Sigmoid colon (tissue), 7 donors: ENCODE results near the gene MYOZ2. TPM values are rescaled to one million over a fixed set of nuclear protein-coding genes. Genes with fewer than 3 reads are reported as not detected.

Experiments
- DNase-seq: peaks from one replicate; pipeline ENCODE4 v3.0.0-alpha.2; 2019
- H3K27ac ChIP-seq, 4 donors: fragments of 200-600 bp; sonication (generic); one replicate each; pipeline ENCODE4 v1.5.1; 2016 to 2019; ENCODE audit warnings: mild to moderate bottlenecking in 1 of 4
- H3K27me3 ChIP-seq, 3 donors: fragments of 200-600 bp; sonication (generic); one replicate each; pipeline ENCODE4 v1.5.1; 2019; ENCODE audit warnings: mild to moderate bottlenecking in 1 of 3
- H3K36me3 ChIP-seq, 4 donors: fragments of 200-600 bp; sonication (generic); one replicate each; pipeline ENCODE4 v1.5.1; 2016 to 2019
- H3K4me1 ChIP-seq, 4 donors: fragments of 200-600 bp; sonication (generic); one replicate each; pipeline ENCODE4 v1.5.1; 2017 to 2019
- H3K4me3 ChIP-seq, 4 donors: fragments of 200-600 bp; sonication (generic); one replicate each; pipeline ENCODE4 v1.5.1; 2017 to 2019; ENCODE audit warnings: mild to moderate bottlenecking in 2 of 4, moderate library complexity in 1 of 4
- H3K9me3 ChIP-seq, 4 donors: fragments of 200-600 bp in 3 of 4; sonication (generic) in 3 of 4; one replicate each; pipeline versions ENCODE4 v1.5.1 to v1.6.1; 2013 to 2019
- CTCF ChIP-seq, 4 experiments: fragments of 450-650 bp in 3 of 4; fragments of 200-600 bp in 1 of 4; IDR thresholded peaks; one replicate each; pipeline ENCODE4 v1.5.1; 2016 to 2019; ENCODE audit warnings: antibody characterized with exemption in 4 of 4, mild to moderate bottlenecking in 3 of 4, moderate library complexity in 2 of 4
- EP300 ChIP-seq, 4 donors: sonication (generic); formaldehyde crosslinking; IDR thresholded peaks; one replicate each; pipeline ENCODE4 v1.6.1; 2017; ENCODE audit warnings: antibody characterized with exemption in 4 of 4
- POLR2A ChIP-seq, 2 donors: fragments of 450-650 bp; IDR thresholded peaks; one replicate each; pipeline ENCODE4 v1.6.1; 2016; ENCODE audit warnings: antibody characterized with exemption in 2 of 2, mild to moderate bottlenecking in 2 of 2, moderate library complexity in 2 of 2
- POLR2AphosphoS5 ChIP-seq, 4 donors: sonication (generic); formaldehyde crosslinking; IDR thresholded peaks; one replicate each; pipeline ENCODE4 v1.6.1; 2017; ENCODE audit warnings: antibody characterized with exemption in 4 of 4
- WGBS, 2 donors: extraction: QIAGEN DNeasy Blood & Tissue Kit; methylation state at CpG; one replicate each; pipeline ENCODE4 v1.1.7; 2013; 5-methylcytosine and 5-hydroxymethylcytosine counted together
- intact Hi-C: fragments of 100-400 bp; cut with DNase I; formaldehyde crosslinking; loops from one replicate; pipeline ENCODE4 v1.15.1; 2023
- polyA plus RNA-seq, 3 donors: library from polyadenylated mRNA; stranded (reverse); fragments of 200-250 nt; gene quantifications; one replicate each; pipeline ENCODE4 v1.2.3, GENCODE V29; 2013
- total RNA-seq, 4 donors: library from RNA; depleted of rRNA; stranded (reverse); fragments of >200 nt; gene quantifications; one replicate each; pipeline ENCODE4 v1.1.0, GENCODE V29; 2016
- donor health status: healthy with polysubstance abuse.
- donor health status: Bipolar disorder and iron deficiency.
- donor health status: healthy.

The MYOZ2 gene
- total and polyA plus RNA-seq, 7 donors = 0.28 to 1.4 (median 0.69) TPM

GRCh38 chr4:119131164-119131563 is 4.5 kb upstream of the MYOZ2 start:
- Histone ChIP-seq H3K4me3 (no peak overlapping the region), H3K27ac (no peak overlapping the region), H3K36me3 (no peaks in the 10 kb centered on the region), H3K27me3 (no peaks in the 10 kb centered on the region), H3K4me1 (peaks cover 0 to 9% (median 1%) of the 10 kb centered on the region in 4 donors), H3K9me3 (no peaks in the 10 kb centered on the region)
- no peak for TF ChIP-seq POLR2A (IDR thresholded peaks at IDR 0.05)
- no peak for TF ChIP-seq EP300 (IDR thresholded peaks at IDR 0.05)
- TF ChIP-seq POLR2AphosphoS5 (IDR thresholded peaks at IDR 0.05) = no peak
- no peak for TF ChIP-seq CTCF (IDR thresholded peaks at IDR 0.05)
- intact Hi-C loops = no loop called here
- no peak for DNase-seq
- WGBS, 2 donors = 56 to 84% methylated on average over 4 of the region's 4 CpGs

GRCh38 chr4:119132306-119132705 is 3.3 kb upstream of the MYOZ2 start:
- peak overlapping the region in 1 of 4 donors; percentile 49 for H3K27ac ChIP-seq
- intact Hi-C loops = no loop called here

GRCh38 chr4:119136546-119136945 is 914 bp downstream of the MYOZ2 start:
- intact Hi-C loops = no loop called here
- H3K4me1 ChIP-seq = peaks cover 0 to 14% (median 1%) of the 10 kb centered on the region in 4 donors
- 70 to 78% methylated on average over 3 of the region's 3 CpGs for WGBS, 2 donors
- DNase-seq = no peak
- TF ChIP-seq POLR2AphosphoS5 (IDR thresholded peaks at IDR 0.05) (no peak), EP300 (IDR thresholded peaks at IDR 0.05) (no peak), CTCF (IDR thresholded peaks at IDR 0.05) (no peak), POLR2A (IDR thresholded peaks at IDR 0.05) (no peak)
- H3K36me3 ChIP-seq = no peaks in the 10 kb centered on the region
- H3K9me3 ChIP-seq = no peaks in the 10 kb centered on the region
- no peak overlapping the region for H3K4me3 ChIP-seq
- no peak overlapping the region for H3K27ac ChIP-seq
- H3K27me3 ChIP-seq = no peaks in the 10 kb centered on the region

More at GRCh38 chr4:119132306-119132705, 3.3 kb upstream of the MYOZ2 start:
- Histone ChIP-seq H3K36me3 (no peaks in the 10 kb centered on the region), H3K4me1 (peaks cover 0 to 9% (median 1%) of the 10 kb centered on the region in 4 donors), H3K27me3 (no peaks in the 10 kb centered on the region), H3K9me3 (no peaks in the 10 kb centered on the region), H3K4me3 (no peak overlapping the region)
- no peak for DNase-seq
- TF ChIP-seq EP300 (IDR thresholded peaks at IDR 0.05) (no peak), POLR2AphosphoS5 (IDR thresholded peaks at IDR 0.05) (no peak), POLR2A (IDR thresholded peaks at IDR 0.05) (no peak), CTCF (IDR thresholded peaks at IDR 0.05) (no peak)
- WGBS, 2 donors = 87 to 90% methylated on average over 5 of the region's 5 CpGs

- TF ChIP-seq POLR2A (IDR thresholded peaks at IDR 0.05) (no peak), EP300 (IDR thresholded peaks at IDR 0.05) (no peak), CTCF (IDR thresholded peaks at IDR 0.05) (no peak), POLR2AphosphoS5 (IDR thresholded peaks at IDR 0.05) (no peak)
- Histone ChIP-seq H3K9me3 (no peaks in the 10 kb centered on the region), H3K27me3 (no peaks in the 10 kb centered on the region), H3K4me1 (peaks cover 0 to 14% (median 1%) of the 10 kb centered on the region in 4 donors), H3K27ac (no peak overlapping the region), H3K4me3 (no peak overlapping the region), H3K36me3 (no peaks in the 10 kb centered on the region)
- intact Hi-C loops = no loop called here
- 68 to 89% methylated on average over 2 of the region's 2 CpGs for WGBS, 2 donors
- DNase-seq = no peak
These were observed 2.4 kb downstream of the MYOZ2 start for GRCh38 chr4:119138046-119138445.

- Histone ChIP-seq H3K4me1 (peaks cover 0 to 14% (median 1%) of the 10 kb centered on the region in 4 donors), H3K27me3 (no peaks in the 10 kb centered on the region), H3K36me3 (no peaks in the 10 kb centered on the region), H3K4me3 (no peak overlapping the region), H3K27ac (no peak overlapping the region), H3K9me3 (no peaks in the 10 kb centered on the region)
- DNase-seq = no peak
- intact Hi-C loops = no loop called here
- TF ChIP-seq POLR2A (IDR thresholded peaks at IDR 0.05) (no peak), POLR2AphosphoS5 (IDR thresholded peaks at IDR 0.05) (no peak), CTCF (IDR thresholded peaks at IDR 0.05) (no peak), EP300 (IDR thresholded peaks at IDR 0.05) (no peak)
These were observed 3.7 kb downstream of the MYOZ2 start for GRCh38 chr4:119139311-119139710.
